GM03348 (cell line): ENCODE results near the gene UBA6.
"Not testable (repeated sequence)": the region's sequence is repeated elsewhere in the genome, so short reads cannot be mapped to it uniquely, and the experiment has no call there.

Experiments
- DNase-seq: peaks from one replicate; pipeline ENCODE4 v3.0.0; 2012; ENCODE audit warnings: low spot score

UBA6 gene

DNA sequence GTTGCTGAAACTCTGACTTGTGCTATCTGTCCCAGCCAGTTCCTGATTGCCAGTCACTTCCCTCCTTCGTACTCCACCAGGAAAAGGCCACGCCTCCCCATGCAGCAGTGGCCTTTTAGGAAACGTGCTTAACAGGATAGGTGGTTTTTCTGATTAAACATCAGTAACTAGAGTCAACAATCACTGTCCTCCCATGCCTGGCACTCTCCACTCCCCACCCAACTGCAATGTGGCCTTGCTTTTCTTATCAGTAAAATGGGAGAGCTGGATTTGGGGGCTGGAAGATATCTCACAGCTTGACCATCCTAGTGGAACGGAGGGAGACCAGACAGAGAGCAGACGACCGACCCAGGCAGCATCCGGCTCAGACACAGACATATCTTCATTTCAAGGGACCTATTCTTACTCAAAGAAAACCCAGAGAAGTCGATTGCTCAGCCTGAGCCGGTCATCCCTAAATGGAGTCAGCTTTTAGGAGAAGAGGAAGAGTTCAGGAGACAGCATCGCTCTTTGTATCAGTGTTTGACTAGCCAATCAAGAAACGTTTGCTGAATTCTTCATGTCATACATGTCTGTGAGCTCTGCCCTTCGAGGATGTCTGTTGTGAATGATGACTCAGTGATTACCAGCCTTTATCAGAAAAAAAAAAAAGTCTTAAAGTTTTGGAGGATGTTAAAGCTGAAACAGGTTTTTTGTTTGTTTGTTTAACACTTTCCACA is 12.7 kb upstream of the UBA6 start:
- peak; percentile 21 for DNase-seq

DNA sequence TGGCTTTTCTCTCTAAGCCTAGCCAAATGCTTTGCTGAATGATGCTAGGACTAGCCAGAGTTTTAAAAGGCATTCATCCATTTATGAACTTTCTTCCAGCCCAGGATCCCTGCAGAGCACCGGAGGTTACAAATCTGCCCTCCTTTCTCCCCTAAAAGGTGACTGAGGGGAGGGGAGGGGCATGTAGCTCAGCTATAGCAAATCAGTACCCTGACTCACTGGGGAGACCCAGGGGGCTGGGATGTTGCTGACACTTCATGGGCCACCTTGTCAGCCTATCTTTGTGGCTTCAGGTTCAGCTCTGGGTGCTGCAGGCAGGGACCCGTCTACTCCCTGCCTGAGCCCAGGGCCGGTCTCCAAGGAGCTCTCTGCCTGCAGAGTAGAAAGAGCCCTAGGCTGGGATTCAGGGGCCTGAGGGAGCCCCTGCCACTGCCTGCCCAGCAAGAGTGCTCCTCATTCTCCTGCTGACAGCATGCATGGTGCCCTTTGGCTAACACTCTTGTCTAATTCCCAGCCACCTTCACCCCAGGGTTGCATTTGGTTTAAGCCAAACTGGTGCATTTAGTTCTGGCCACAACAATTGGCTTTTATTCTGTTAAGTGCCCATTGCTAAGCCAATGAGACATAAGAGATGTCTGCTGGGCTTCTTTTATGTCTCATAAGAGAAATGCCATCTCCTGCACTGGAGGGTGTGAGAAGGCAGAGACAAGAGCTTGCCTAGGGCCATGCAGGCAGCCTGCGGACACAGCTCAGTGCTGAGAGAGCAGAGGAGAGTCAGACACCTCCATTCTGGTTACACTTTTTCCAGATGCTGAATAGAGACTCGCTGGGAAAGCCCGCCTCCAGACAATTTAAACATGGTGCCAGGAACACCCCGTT is 11.9 kb upstream of the UBA6 start:
- DNase-seq: no peak

DNA sequence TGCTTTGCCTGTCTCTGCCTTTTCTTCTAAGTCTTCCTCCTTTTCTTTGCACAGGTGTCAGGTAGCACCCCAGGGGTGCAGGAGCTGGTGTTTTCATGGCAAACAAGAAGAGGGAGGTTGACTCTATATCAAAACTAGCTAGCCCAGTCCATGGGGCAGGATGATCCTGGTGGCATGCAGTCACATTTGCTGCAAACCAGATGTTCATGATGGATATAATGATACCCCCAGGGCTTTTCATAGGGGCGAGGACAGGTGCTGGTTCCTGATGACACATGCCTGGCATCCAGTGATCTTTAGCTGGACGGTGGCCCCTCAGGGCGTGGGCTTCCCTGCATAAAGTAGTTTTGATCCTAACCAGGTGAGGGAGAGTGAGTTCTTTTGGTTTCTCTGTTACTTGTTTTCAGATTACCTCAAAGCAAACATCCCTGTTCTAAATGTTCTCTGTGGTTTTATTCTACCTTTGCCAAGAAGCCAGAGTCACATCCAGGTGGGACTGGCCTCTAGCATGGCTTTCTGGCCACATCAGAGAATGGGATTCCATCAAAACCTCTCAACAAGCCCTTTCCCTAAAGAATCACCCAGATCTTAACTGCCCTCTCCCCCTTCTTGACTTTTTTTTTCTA is 11.2 kb upstream of the UBA6 start:
- DNase-seq: no peak

DNA sequence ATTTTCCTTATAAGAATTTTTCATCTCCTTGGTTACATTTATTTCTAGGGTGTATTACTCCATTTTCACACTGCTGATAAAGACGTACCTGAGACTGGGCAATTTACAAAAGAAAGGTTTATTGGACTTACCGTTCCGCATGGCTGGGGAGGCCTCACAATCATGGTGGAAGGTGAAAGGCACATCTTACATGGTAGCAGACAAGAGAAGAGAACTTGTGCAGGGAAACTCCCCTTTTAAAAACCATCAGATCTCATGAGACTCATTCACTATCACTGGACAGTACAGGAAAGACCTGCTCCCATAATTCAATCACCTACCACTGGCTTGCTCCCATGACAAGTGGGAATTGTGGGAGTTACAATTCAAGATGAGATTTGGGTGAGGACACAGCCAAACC is 5.7 kb upstream of the UBA6 start:
- not testable (repeated sequence) for DNase-seq

DNA sequence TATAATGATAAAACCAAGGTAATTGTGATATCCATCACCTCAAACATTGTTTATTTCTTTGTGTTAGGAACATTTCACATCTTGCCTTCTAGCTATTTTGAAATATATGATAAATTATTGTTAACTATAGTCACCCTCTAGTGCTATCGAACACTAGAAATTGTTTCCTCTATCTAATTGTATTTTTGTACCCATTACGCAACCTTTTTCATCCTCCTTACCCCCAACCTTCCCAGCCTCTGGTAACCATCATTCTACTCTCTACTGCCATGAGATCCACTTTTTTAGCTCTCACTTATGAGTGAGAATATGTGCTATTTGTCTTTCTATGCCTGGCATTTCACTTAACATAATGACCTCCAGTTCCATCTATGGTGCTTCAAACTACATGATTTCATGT is 3.9 kb upstream of the UBA6 start:
- DNase-seq: no peak

DNA sequence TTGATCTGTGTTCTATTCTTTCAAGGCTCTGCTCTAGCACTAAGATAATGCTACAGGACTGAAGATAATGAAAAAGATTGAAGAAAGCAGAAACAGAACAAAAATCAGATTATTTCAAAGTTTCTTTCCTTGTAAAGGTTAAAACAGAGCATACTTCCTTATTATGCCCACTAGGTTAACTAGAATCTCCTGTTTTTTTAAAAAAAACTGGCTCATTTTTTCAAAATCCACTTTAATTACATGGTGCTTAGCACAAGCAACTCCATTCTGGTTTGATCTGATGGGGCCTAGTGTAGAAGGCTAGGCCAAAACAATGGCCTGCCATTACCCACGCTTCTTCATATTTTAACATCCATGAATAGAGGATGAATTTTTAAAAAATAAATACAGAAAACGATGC is 1.2 kb upstream of the UBA6 start:
- no peak for DNase-seq

DNA sequence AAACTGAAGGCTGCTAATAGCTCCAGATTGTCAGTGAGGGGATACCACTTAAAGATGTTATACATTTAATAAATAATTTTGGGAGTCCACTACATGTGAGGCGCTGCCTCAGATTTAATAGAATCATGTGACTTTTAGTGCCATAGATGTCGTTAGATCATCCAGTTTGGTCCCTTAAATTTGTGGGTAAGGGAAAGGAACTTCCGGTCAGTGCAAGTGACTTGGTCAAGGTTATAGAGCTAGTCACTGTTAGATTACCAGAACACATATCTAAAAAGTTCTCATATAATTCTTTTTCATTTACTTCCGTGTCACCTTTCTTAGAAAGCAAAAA is 529 bp upstream of the UBA6 start:
- no peak for DNase-seq

DNA sequence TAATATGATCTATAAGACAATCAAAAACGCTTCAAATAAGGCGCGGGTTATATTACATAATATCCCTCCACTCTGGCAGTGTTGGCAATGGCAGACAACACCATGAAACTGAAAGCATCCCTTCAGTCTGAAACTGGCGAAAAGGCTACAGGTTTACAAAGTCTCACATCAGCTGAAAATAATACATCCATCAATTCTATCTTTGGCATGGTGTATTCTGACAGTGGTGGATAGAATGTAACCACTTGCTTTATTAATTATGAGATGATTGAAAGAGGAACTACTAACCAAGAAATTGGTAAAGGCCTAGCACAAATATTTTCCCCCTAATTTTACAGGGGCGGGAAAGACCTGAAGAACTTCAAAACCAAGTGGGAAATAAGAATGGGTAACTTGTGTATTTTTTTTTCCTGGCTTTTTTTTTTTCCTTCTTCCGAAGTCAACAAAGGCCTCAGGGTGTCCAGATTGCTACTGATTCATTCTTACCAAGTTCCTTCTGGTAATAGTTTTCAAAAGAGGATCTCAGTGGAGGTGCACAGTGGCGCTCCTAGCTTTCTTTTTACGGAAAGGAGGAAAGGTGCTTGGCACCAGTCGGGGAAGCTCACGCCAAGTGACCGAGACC is 728 bp downstream of the UBA6 start:
- DNase-seq: peak; percentile 18

DNA sequence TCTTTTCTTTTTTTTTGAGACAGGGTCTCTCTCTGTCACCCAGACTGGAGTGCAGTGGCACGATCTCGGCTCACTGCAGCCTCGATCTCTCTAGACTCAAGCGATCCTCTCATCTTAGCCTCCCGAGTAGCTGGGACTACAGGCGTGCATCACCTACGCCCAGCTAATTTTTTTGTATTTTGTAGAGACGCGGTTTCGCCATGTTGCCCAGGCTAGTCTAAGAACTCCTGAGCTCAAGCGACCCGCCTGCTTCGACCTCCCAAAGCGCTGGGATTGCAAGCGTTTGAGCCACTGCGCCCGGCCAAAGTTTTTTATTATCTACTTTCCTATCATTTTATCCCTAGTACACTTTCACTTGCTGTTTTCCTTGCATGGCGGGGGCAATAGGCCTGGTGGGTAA is 1.4 kb downstream of the UBA6 start:
- no peak for DNase-seq

DNA sequence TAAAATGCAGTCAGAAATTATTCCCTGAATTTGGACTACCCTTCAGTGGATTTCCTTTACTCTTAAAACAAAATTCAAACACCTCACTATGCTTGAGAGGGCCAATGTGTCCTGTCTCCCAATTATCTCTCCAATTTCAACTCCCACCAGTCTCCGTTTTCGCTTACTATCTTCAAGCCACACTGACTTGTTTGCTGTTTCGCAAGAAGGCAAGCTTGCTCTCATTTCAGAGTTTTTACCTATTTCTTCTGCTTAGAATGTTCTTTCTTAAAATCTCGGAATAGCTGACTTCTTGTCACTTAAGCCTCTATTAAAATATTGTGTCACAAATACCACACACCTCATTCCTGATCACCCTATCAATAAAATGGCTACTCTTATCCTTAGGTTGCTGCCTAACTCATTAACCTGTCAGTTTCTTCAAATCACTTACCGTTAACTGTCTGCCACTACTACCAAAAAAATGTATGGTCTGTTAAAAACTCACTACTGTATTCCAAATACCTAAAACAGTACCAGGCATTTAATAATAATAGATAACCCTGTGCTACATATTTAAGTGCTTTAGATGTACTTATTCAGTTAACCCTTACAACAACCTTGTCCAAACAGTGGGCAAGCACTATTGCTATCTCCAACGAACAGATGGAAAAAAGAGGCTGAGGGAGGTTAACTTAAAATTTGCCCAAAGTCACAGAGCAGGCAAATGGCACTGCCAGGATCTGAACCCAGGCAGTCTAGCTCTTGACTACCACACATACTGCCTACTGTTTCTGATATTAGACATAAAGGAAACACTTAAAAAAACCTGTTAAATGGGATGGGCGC is 2.9 kb downstream of the UBA6 start:
- no peak for DNase-seq

DNA sequence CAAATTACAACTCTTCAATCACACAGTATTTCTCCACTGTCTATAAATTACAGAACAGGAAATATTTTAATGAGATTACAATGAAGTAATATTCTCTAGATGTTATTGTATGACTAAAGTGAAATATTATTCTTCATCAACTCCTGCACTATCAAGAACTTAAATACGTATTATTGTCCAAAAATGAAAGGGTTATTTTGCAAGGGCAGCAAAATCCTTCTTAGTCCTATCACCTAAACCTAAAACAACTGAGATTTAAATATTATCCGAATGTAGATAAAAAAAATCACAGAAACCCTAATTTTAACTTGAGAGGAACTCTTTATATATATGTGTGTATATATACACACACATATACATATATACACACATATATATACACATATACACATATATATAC is 4.9 kb downstream of the UBA6 start:
- DNase-seq: no peak

DNA sequence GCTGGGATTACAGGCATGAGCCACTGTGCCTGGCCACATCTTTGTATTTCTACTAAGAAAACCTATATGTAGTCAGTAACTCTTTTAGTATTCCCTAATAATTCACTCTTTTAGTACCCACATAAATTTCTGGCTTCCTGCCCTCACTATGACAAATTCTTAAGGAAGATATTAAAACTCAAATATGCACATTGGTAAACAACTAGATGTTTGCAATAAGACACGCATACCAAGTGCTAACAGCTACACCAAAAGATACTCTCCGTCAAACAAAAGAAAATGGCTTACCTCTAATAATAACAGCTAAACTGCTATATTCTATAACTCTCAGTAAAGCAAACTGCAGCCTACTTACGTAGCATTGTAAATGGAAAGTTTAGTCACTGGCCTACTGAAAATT is 6.3 kb downstream of the UBA6 start:
- DNase-seq: no peak

DNA sequence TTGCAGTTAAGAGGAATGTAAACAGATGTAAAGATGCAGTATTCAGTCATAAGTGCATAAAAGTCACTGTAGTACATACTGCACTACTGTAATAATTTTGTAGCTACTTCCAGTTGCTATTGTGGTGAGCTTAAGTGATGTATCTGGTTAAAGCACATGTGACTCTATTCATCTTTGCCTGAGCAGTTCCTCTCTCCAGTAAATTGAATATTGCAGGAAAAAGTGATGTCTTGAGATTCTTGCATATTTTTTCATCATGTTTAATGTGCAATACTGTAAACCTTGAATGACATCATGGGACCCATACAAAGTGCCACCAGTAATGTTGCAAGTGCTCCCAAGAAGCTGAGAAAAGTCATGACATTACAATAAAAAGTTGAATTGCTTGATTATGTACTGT is 9.6 kb downstream of the UBA6 start:
- DNase-seq: no peak

DNA sequence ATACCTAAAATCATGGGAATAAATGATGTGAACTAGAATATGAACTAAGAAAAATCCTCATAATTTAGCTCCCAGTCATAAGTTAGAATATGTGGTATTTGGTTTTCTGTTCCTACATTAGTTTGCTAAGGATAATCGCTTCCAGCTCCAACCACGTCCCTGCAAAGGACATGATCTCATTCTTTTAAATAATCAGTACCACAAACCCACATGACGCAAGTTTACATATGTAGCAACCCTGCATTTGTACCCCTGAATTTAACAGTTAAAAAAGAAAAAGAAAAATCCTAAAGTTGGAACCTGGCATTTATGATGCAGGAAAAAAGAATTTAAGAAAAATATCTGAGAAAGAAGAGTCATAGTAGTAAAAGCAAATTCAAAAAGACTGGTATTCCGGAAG is 13.3 kb downstream of the UBA6 start:
- no peak for DNase-seq

DNA sequence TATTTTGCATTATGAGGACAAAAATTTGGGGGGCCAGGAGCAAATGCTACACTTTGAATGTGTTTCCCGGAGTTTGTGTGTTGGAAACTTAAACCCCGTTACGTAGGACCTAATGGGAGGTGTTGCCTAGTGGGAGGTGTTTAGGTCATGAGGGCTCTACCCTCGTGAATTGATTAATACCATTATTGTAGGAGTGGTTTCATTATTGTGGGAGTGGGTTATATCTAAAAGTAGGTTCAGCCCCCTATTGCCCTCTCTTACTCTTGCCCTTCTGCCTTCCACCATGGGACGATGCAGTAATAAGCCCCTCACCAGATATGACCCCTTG is 15.5 kb downstream of the UBA6 start:
- DNase-seq: no peak

DNA sequence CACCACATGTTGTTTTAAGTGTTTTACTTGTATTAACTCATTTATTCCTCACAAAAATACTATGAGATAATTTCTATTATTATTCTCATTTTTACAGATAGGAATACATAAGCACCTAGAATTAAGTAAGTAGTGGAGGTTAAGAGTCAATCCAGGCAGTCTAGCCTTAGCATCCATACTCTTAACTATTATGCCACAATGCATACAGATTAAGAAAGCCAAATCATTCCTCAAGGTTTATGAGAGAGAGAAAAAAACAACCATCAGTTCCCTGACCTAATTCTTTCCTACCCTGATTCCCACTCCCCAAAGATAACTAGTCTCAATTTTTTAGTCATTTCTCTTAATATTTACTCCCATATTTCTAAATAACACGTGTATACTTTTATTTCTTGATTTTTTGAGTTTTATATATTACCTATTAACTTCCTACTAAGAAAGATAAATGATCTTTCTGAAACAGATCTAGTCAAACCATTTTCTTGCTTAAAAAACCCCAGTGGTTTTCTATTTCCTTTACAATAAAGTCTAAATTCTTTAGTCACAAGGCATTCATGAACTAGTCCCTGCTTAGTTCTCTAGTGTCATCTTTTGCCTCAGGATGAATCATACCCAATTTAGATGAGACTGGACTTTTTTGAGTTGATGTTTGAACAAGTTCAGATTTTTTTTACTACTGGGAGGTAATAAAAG is 16.0 kb downstream of the UBA6 start:
- DNase-seq: peak; percentile 13

DNA sequence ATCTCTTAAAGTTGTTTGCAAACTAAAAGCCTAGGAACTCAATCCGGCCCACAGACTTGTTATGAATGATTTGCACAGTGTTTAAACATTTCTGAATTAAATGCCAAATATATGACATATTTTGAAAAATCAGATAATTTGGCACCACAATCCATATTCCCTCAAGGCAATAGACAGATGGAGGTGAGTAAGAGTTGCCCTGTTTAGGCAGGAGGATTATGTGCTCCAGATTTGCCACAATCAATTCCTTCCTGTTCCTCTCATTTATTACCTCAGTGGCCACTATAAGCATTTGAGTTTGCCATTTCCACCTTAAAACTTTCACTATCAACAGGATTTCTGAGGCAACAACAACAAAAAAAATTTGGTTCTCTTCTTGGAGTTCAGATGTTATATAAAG is 18.7 kb downstream of the UBA6 start:
- DNase-seq: no peak

DNA sequence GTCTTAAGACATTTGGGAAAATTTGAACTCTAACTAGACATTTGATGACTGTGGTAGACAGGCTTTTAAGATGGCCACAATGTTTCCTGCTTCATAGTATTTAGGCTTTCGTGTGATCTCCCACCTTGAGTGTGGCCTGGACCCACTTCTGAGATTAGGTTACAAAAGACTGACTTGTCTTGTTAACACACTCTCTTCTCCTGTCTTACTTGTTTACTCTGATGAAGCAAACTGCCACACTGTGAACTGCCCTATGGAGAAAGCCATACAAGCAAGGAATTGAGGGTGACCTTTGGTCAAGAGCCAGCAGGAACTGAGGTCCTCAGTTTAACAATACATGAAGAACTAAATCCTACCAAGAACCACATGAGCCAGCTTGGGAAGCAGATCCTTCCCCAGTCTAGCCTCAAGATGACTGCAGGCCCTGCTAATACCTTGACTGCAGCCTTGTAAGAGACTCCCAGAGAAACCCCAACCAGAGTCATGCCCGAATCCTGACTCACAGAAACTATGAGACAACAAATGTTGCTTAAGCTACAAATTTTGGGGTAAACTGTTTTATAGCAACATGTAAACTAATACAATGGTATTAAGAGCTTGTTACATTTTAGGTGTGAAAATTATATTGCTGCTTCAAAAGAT is 20.3 kb downstream of the UBA6 start:
- DNase-seq: no peak

DNA sequence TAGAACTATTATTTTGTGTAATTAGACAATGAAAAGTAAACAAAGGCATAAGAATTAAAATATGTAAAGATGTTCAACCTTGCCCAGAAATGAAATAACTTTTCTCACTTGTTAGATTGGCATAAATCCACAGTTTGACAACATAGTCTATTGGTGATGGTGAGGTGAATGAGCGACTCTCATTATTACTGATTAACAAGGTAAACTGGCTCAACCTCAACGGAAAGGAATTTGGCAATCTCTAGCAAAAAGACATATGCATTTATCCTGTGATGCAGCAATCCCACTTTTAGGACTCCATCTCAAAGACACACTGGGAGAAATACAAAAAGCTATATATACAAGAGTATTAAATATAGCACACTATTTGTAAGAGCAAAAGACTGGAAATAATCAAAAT is 22.3 kb downstream of the UBA6 start:
- no peak for DNase-seq

DNA sequence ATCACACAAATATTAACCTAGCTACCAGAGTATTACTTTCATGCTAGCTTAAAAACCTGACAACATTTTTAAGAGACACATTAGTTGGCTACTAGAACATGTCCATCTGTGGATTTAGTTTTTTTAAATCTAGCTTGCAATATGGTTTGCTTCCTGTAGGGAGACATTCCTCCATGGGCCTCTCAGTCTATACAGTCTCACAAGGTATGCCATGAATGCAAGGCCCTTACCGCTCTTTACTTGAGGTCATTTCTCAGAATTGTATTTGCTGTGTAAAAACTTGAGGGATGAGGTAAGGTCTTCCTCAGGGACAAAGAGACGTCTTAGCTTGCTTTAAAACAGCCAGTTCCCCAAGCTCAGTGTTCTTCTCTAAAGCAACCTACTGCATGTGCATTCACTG is 26.9 kb downstream of the UBA6 start:
- no peak for DNase-seq

DNA sequence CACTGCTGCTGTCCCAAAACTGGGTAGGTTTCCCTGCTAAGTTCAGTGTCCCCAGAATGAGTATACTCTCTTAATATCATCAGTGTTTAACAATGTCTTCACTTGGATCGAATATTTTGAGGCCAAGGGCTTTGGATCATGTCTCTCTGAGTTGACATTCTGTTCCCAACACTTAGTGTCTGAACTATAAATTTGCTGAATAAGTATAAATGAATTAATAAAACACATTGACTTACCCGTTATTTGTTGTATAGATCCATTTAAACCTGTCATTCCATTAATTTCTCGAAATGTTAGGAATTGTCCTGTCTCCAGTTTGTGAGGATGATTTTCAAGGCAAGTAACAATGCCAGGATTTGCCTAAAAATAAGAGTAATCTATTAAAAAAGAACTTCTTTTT is 32.6 kb downstream of the UBA6 start:
- no peak for DNase-seq
